Gastroesophageal sphincter (tissue), 3 donors: ENCODE data around the gene GSG1L.

Experiments
- EP300 ChIP-seq: sonication (generic); formaldehyde crosslinking; IDR thresholded peaks from one replicate; pipeline ENCODE4 v1.6.1; 2017; ENCODE audit warnings: antibody characterized with exemption, mild to moderate bottlenecking
- POLR2A ChIP-seq, 2 donors: fragments of 450-650 bp; IDR thresholded peaks; one replicate each; pipeline ENCODE4 v1.6.1; 2017; ENCODE audit warnings: antibody characterized with exemption in 2 of 2, mild to moderate bottlenecking in 2 of 2, moderate library complexity in 1 of 2
- POLR2AphosphoS5 ChIP-seq: sonication (generic); formaldehyde crosslinking; IDR thresholded peaks from one replicate; pipeline ENCODE4 v1.6.1; 2017; ENCODE audit warnings: antibody characterized with exemption
- TF ChIP-seq, protein P1 (sequence below), 4 experiments: fragments of 200-600 bp in 2 of 4; fragments of 450-650 bp in 2 of 4; sonication (generic) in 1 of 4; IDR thresholded peaks; one replicate each; pipeline ENCODE4 v1.5.1; 2017 to 2019; ENCODE audit warnings: antibody characterized with exemption in 4 of 4, mild to moderate bottlenecking in 2 of 4, moderate library complexity in 2 of 4

GRCh38 chr16:27980076-27980775 is 83.3 kb downstream of the GSG1L start:
- TF ChIP-seq, protein P1, sequence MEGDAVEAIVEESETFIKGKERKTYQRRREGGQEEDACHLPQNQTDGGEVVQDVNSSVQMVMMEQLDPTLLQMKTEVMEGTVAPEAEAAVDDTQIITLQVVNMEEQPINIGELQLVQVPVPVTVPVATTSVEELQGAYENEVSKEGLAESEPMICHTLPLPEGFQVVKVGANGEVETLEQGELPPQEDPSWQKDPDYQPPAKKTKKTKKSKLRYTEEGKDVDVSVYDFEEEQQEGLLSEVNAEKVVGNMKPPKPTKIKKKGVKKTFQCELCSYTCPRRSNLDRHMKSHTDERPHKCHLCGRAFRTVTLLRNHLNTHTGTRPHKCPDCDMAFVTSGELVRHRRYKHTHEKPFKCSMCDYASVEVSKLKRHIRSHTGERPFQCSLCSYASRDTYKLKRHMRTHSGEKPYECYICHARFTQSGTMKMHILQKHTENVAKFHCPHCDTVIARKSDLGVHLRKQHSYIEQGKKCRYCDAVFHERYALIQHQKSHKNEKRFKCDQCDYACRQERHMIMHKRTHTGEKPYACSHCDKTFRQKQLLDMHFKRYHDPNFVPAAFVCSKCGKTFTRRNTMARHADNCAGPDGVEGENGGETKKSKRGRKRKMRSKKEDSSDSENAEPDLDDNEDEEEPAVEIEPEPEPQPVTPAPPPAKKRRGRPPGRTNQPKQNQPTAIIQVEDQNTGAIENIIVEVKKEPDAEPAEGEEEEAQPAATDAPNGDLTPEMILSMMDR (IDR thresholded peaks at IDR 0.05), result no peak
- TF ChIP-seq EP300 (no peak), POLR2AphosphoS5 (no peak), POLR2A (IDR thresholded peaks at IDR 0.05) (no peak)
